K562 (cell line): ENCODE data around the gene TTC31. TPM values are rescaled to one million over a fixed set of nuclear protein-coding genes. Genes with fewer than 3 reads are reported as not detected.

Source experiments
- ATAC-seq: fragments of 200-7000 bp; cut with Tn5 transposase; 3 replicates; pipeline ENCODE4 v1.9.1; 2020; ENCODE audit warnings: moderate library complexity
- BruUV-seq: library from RNA; stranded (reverse); fragments of 400-500 nt; replicated peaks from 2 replicates; lab custom pipeline; 2021; lab: Mats Ljungman, UMichigan
- CTCF ChIA-PET: fragments of 300-600 bp; formaldehyde crosslinking; extraction: SDS; loops from one replicate; lab custom pipeline; 2021; ENCODE audit warnings: low intra/inter-chr PET ratio; lab: Yijun Ruan, JAX
- POLR2A ChIA-PET: fragments of 300-600, 350-650 bp; sonication (Branson Sonifier 250); formaldehyde crosslinking; extraction: SDS; loops from one replicate; lab custom pipeline; 2021; ENCODE audit warnings: antibody characterized with exemption, inconsistent platforms; lab: Yijun Ruan, JAX
- DNase-seq, 4 experiments: peaks; one replicate each; pipeline versions ENCODE4 v3.0.0 to v3.0.0-alpha.2; 2011 to 2018; ENCODE audit warnings: low spot score in 3 of 4, mixed read lengths in 3 of 4; ENCODE audit errors: extremely low read depth in 1 of 4
- FAIRE-seq: peaks from 2 replicates; lab custom pipeline; 2011; peaks lifted over from hg19 to GRCh38; lab: Jason Lieb, UNC
- H2AFZ ChIP-seq: 2 replicates; pipeline ENCODE4 v1.6.0; 2011; ENCODE audit warnings: low read depth, low read length, control low read depth, inconsistent platforms
- H3K27ac ChIP-seq: fragments of 200-600 bp; 3 replicates; pipeline ENCODE4 v1.8.0; 2011; ENCODE audit warnings: low read depth, mild to moderate bottlenecking, control low read depth, inconsistent platforms, low read length, moderate library complexity, mixed read lengths; ENCODE audit errors: extremely low read depth
- H3K27me3 ChIP-seq, 2 experiments: fragments of 300-600 bp in 1 of 2; 2 replicates in 1 of 2; 3 replicates in 1 of 2; pipeline versions ENCODE4 v1.6.0 to v1.8.0; 2011; ENCODE audit warnings: inconsistent platforms in 2 of 2, low read length in 2 of 2, mild to moderate bottlenecking in 1 of 2, mixed read lengths in 1 of 2, moderate library complexity in 1 of 2; ENCODE audit not compliant: control insufficient read depth in 2 of 2, insufficient read depth in 2 of 2
- H3K36me3 ChIP-seq: fragments of 300-600 bp; 3 replicates; pipeline ENCODE4 v1.8.0; 2011; ENCODE audit warnings: mild to moderate bottlenecking, low read length, inconsistent platforms; ENCODE audit not compliant: control insufficient read depth, insufficient read depth
- H3K4me1 ChIP-seq, 2 experiments: fragments of 200-600 bp in 1 of 2; replicated peaks in 1 of 2; 2 replicates in 1 of 2; 3 replicates in 1 of 2; pipeline versions ENCODE4 v1.5.1 to v1.8.0; 2011; ENCODE audit warnings: inconsistent platforms in 2 of 2, low read length in 2 of 2, mild to moderate bottlenecking in 1 of 2, mixed read lengths in 1 of 2, moderate library complexity in 1 of 2; ENCODE audit not compliant: control insufficient read depth in 2 of 2, insufficient read depth in 2 of 2
- H3K4me2 ChIP-seq: 2 replicates; pipeline ENCODE4 v1.6.1; 2011; ENCODE audit warnings: low read length, control low read depth, inconsistent platforms, mixed read lengths; ENCODE audit not compliant: insufficient read depth
- H3K4me3 ChIP-seq: fragments of 200-600 bp; sonication (generic), shearing (Covaris generic); 2 replicates; pipeline ENCODE4 v1.5.1; 2016; ENCODE audit warnings: control low read depth, inconsistent platforms
- H3K79me2 ChIP-seq: fragments of 200-600 bp; 3 replicates; pipeline ENCODE4 v1.8.0; 2011; ENCODE audit warnings: low read length, inconsistent platforms; ENCODE audit not compliant: control insufficient read depth, insufficient read depth
- H3K9ac ChIP-seq, 2 experiments: 2 replicates each; pipeline versions ENCODE4 v1.6.0 to v1.6.1; 2011; ENCODE audit warnings: low read depth in 2 of 2, low read length in 2 of 2, control low read depth in 1 of 2, inconsistent platforms in 1 of 2, mild to moderate bottlenecking in 1 of 2, mixed read lengths in 1 of 2; ENCODE audit not compliant: insufficient read depth in 1 of 2
- H3K9me1 ChIP-seq: one replicate; pipeline ENCODE4 v1.6.0; 2011; ENCODE audit warnings: inconsistent platforms, mild to moderate bottlenecking, low read length, moderate library complexity; ENCODE audit not compliant: control insufficient read depth, insufficient read depth
- H3K9me3 ChIP-seq: replicated peaks from 2 replicates; pipeline ENCODE4 v1.5.1; 2011; ENCODE audit warnings: low read depth, low read length, inconsistent platforms; ENCODE audit not compliant: control insufficient read depth, insufficient read depth
- H4K20me1 ChIP-seq: replicated peaks from 2 replicates; pipeline ENCODE4 v1.6.1; 2011; ENCODE audit warnings: low read length, inconsistent platforms, mixed read lengths; ENCODE audit not compliant: control insufficient read depth, insufficient read depth
- NONO ChIP-seq, 2 experiments: fragments of 200-400 bp in 1 of 2; fragments of 450-650 bp in 1 of 2; formaldehyde crosslinking in 1 of 2; IDR thresholded peaks; 2 replicates each; pipeline ENCODE4 v1.6.1; 2017; ENCODE audit warnings: low read depth in 2 of 2, mild to moderate bottlenecking in 2 of 2, moderate library complexity in 2 of 2, low read length in 1 of 2
- WGBS: fragments of 100-300 bp; shearing (Covaris generic); methylation state at CpG from one replicate; pipeline ENCODE4 v1.1.6; 2016; ENCODE audit warnings: low coverage, mixed read lengths; ENCODE audit not compliant: insufficient coverage; ENCODE audit errors: missing lambda C conversion rate; 5-methylcytosine and 5-hydroxymethylcytosine counted together
- in situ Hi-C: fragments of 300-500 bp; cut with MboI; formaldehyde crosslinking; loops from 4 replicates; pipeline ENCODE4 v1.15.0; 2018; ENCODE audit warnings: inconsistent platforms, mixed read lengths
- intact Hi-C: fragments of 100-400 bp; cut with micrococcal nuclease; formaldehyde crosslinking; loops from 2 replicates; pipeline ENCODE4 v1.14.2; 2022
- polyA plus RNA-seq, 8 experiments: library from polyadenylated mRNA; depleted of rRNA in 4 of 8; stranded (reverse) in 5 of 8; unstranded in 3 of 8; fragments of >200 nt; fragmentation: Nextera tagmentation in 2 of 8; fragmentation: Illumina TruSeq in 1 of 8; extraction: Ambion mirVana in 2 of 8; extraction: Trizol in 1 of 8; gene quantifications; 2 replicates each; pipeline versions ENCODE4 v1.2.1 to v1.2.3, GENCODE V29; 2011 to 2014; ENCODE audit warnings: inconsistent platforms in 1 of 8, missing spikeins in 1 of 8
- total RNA-seq, 7 experiments: library from RNA; depleted of rRNA in 6 of 7; stranded (reverse); fragments of >200 nt in 6 of 7; fragmentation: Illumina TruSeq in 2 of 7; extraction: Trizol in 2 of 7; gene quantifications; 2 replicates each; pipeline versions ENCODE4 v1.2.1 to v1.2.3, GENCODE V29; 2011 to 2021; ENCODE audit warnings: low replicate concordance in 1 of 7
- TF ChIP-seq, protein P1 (sequence below): sonication (generic); formaldehyde crosslinking; IDR thresholded peaks from 2 replicates; pipeline ENCODE4 v1.8.1; 2023; ENCODE audit warnings: mild to moderate bottlenecking, missing genetic modification reagents

TTC31 gene
- total and polyA plus RNA-seq, 9 of the 15 experiments (the other 6 are each of a cell fraction or from before 2014, with no cell fraction given), result 4.7 to 30.5 (median 15.9) TPM

GRCh38 chr2:74457129-74457548, 25.7 kb upstream of the TTC31 start:
- Histone ChIP-seq H3K9ac (no peak overlapping the region), H3K27ac (no peak overlapping the region), H3K27me3 (no peaks in the 10 kb centered on the region), H4K20me1 (no peaks in the 10 kb centered on the region; the same call in 1 of the 2 replicates), H3K79me2 (peaks cover 10% of the 10 kb centered on the region; the same call in 1 of the 3 replicates), H3K4me1 (peaks cover 7 to 33% of the 10 kb centered on the region in 2 experiments), H3K9me1 (no peaks in the 10 kb centered on the region), H3K4me3 (no peak overlapping the region), H2AFZ (no peak overlapping the region), H3K36me3 (peaks cover 22% of the 10 kb centered on the region; the same call in 1 of the 3 replicates), H3K4me2 (no peak overlapping the region), H3K9me3 (no peaks in the 10 kb centered on the region)
- no peak for ATAC-seq
- WGBS, result 79% methylated on average over 5 of the region's 27 CpGs
- intact Hi-C loops, result no loop called here
- BruUV-seq, result no TSS peak
- CTCF ChIA-PET, result no interaction called here
- TF ChIP-seq, protein P1, sequence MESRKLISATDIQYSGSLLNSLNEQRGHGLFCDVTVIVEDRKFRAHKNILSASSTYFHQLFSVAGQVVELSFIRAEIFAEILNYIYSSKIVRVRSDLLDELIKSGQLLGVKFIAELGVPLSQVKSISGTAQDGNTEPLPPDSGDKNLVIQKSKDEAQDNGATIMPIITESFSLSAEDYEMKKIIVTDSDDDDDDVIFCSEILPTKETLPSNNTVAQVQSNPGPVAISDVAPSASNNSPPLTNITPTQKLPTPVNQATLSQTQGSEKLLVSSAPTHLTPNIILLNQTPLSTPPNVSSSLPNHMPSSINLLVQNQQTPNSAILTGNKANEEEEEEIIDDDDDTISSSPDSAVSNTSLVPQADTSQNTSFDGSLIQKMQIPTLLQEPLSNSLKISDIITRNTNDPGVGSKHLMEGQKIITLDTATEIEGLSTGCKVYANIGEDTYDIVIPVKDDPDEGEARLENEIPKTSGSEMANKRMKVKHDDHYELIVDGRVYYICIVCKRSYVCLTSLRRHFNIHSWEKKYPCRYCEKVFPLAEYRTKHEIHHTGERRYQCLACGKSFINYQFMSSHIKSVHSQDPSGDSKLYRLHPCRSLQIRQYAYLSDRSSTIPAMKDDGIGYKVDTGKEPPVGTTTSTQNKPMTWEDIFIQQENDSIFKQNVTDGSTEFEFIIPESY (CRISPR knock-in tag), result 0 out of 2 replicates have a peak, but pooled peaks have one; percentile 29
- TF ChIP-seq NONO (IDR thresholded peaks at IDR 0.05; ENCODE audit: low read depth in 2 of 2, low read length in 1 of 2), result no peak
- DNase-seq, result no peak
- no peak for FAIRE-seq
- in situ Hi-C loops, result no loop called here
- POLR2A ChIA-PET, result no interaction called here
